K562 (cell line): Measurements from ENCODE around the gene NOL4L. TPM values are rescaled to one million over a fixed set of nuclear protein-coding genes. Genes with fewer than 3 reads are reported as not detected.

Experiments
- CBFA2T2 ChIP-seq: fragments of 450-650 bp; conservative IDR thresholded peaks from 2 replicates; pipeline ENCODE4 v1.6.1; 2017; ENCODE audit warnings: mild to moderate bottlenecking
- CHD2 ChIP-seq: IDR thresholded peaks from 2 replicates; pipeline ENCODE4 v1.6.1; 2011; ENCODE audit warnings: low read depth, low read length
- DPF2 ChIP-seq: fragments of 450-650 bp; IDR thresholded peaks from 2 replicates; pipeline ENCODE4 v1.6.1; 2016
- ELF4 ChIP-seq: fragments of 450-650 bp; formaldehyde crosslinking; IDR thresholded peaks from 2 replicates; pipeline ENCODE4 v1.4.0; 2022; ENCODE audit warnings: missing genetic modification characterization
- ESRRA ChIP-seq: fragments of 450-650 bp; IDR thresholded peaks from 2 replicates; pipeline ENCODE4 v1.6.1; 2014; ENCODE audit warnings: low read depth, mild to moderate bottlenecking, moderate library complexity, borderline replicate concordance
- ETV1 ChIP-seq: fragments of 450-650 bp; conservative IDR thresholded peaks from 2 replicates; pipeline ENCODE4 v1.6.1; 2016; ENCODE audit warnings: missing genetic modification characterization, control low read depth, low read depth, missing compliant biosample characterization
- ETV6 ChIP-seq, 3 experiments: fragments of 150-350 bp in 1 of 3; sonication (generic) in 1 of 3; formaldehyde crosslinking in 1 of 3; IDR thresholded peaks; 2 replicates each; pipeline versions ENCODE4 v1.6.1 to v1.8.0; 2014 to 2022; ENCODE audit warnings: borderline replicate concordance in 2 of 3, low read depth in 2 of 3, antibody characterized with exemption in 1 of 3, low read length in 1 of 3, mild to moderate bottlenecking in 1 of 3, missing genetic modification reagents in 1 of 3
- LARP7 ChIP-seq: fragments of 450-650 bp; IDR thresholded peaks from 2 replicates; pipeline ENCODE4 v1.6.1; 2016
- MTA3 ChIP-seq: fragments of 450-650 bp; formaldehyde crosslinking; IDR thresholded peaks from 2 replicates; pipeline ENCODE4 v1.6.1; 2017; ENCODE audit warnings: mild to moderate bottlenecking, borderline replicate concordance
- POU5F1 ChIP-seq: fragments of 150-350 bp; IDR thresholded peaks from 2 replicates; pipeline ENCODE4 v1.6.1; 2014; ENCODE audit warnings: borderline replicate concordance, low read length, low read depth, mild to moderate bottlenecking; ENCODE audit not compliant: partially characterized antibody
- RREB1 ChIP-seq: fragments of 250-450 bp; sonication (Bioruptor Pico); IDR thresholded peaks from 2 replicates; pipeline ENCODE4 v1.4.0; 2020
- TOE1 ChIP-seq, 2 experiments: fragments of 450-650 bp in 1 of 2; sonication (generic) in 1 of 2; formaldehyde crosslinking in 1 of 2; IDR thresholded peaks; 2 replicates each; pipeline versions ENCODE4 v1.7.1 to v1.8.0; 2016 to 2022; ENCODE audit warnings: borderline replicate concordance in 2 of 2, mild to moderate bottlenecking in 2 of 2, antibody characterized with exemption in 1 of 2, inconsistent platforms in 1 of 2, low read depth in 1 of 2, missing genetic modification reagents in 1 of 2, moderate library complexity in 1 of 2
- ZBTB2 ChIP-seq: fragments of 450-650 bp; IDR thresholded peaks from 2 replicates; pipeline ENCODE4 v1.6.1; 2016; ENCODE audit warnings: antibody characterized with exemption
- ZBTB9 ChIP-seq: fragments of 450-650 bp; formaldehyde crosslinking; IDR thresholded peaks from 2 replicates; pipeline ENCODE4 v1.4.0; 2020; ENCODE audit warnings: mild to moderate bottlenecking, moderate library complexity
- ZFX ChIP-seq: sonication (generic); formaldehyde crosslinking; IDR thresholded peaks from 2 replicates; pipeline ENCODE4 v1.8.0; 2022; ENCODE audit warnings: mild to moderate bottlenecking, missing genetic modification reagents, moderate library complexity
- ZNF24 ChIP-seq: fragments of 450-650 bp; IDR thresholded peaks from 2 replicates; pipeline ENCODE4 v1.6.1; 2016
- ZNF354B ChIP-seq: fragments of 250-450 bp; sonication (Bioruptor Pico); IDR thresholded peaks from 2 replicates; pipeline ENCODE4 v1.4.0; 2020
- ZNF695 ChIP-seq: fragments of 450-650 bp; formaldehyde crosslinking; IDR thresholded peaks from 2 replicates; pipeline ENCODE4 v1.4.0; 2020; ENCODE audit warnings: mild to moderate bottlenecking, moderate library complexity
- polyA plus RNA-seq, 8 experiments: library from polyadenylated mRNA; depleted of rRNA in 4 of 8; stranded (reverse) in 5 of 8; unstranded in 3 of 8; fragments of >200 nt; fragmentation: Nextera tagmentation in 2 of 8; fragmentation: Illumina TruSeq in 1 of 8; extraction: Ambion mirVana in 2 of 8; extraction: Trizol in 1 of 8; gene quantifications; 2 replicates each; pipeline versions ENCODE4 v1.2.1 to v1.2.3, GENCODE V29; 2011 to 2014; ENCODE audit warnings: inconsistent platforms in 1 of 8, missing spikeins in 1 of 8
- total RNA-seq, 7 experiments: library from RNA; depleted of rRNA in 6 of 7; stranded (reverse); fragments of >200 nt in 6 of 7; fragmentation: Illumina TruSeq in 2 of 7; extraction: Trizol in 2 of 7; gene quantifications; 2 replicates each; pipeline versions ENCODE4 v1.2.1 to v1.2.3, GENCODE V29; 2011 to 2021; ENCODE audit warnings: low replicate concordance in 1 of 7

Gene NOL4L
- total and polyA plus RNA-seq, 9 of the 15 experiments (the other 6 are each of a cell fraction or from before 2014, with no cell fraction given) = 5.1 to 36.2 (median 13.6) TPM

DNA sequence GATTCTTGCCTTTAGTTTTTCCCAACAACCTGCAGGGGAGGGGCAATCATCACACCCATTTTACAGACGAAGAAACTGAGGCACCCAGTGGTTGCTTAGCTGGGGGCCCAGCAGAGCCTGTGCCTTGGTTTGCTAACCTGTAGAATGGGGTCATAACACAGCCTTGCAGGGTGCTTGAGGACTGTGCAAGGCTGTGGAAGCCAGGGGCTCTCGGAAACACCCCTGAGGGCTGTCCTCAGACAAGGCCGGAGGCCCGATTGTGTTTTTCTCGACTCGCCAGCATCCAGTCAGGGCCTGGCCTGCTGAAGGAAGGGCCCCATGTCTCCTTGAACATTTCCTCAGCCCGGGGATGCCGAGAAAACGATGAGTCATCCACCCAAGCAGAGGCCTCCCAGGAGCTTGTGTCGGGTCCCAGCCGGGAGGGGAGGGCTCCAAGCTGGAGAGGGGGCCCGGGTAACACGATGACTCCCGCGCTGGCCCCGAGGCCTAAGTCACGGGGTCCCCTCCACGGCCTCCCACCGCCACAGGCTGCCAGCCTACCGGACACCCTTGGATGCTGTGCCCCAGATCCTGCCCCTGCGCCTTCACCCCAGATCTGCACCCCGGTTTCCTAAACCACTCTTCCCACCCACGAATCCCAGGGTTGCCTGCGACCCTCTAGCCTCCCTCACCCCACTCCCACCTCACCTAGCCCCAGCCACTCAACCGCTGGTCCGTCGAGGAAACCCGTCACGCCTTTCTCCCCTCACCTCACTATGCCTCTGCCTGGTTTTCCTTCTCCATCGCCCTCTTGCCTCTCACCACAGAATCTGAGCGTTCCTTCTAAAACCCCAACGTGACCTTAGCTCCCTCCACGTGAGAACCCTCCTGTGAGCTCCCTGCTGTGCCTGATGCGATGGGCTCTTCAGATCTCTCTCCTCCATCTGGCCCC, 10.6 kb downstream of the NOL4L start (continued):
- TF ChIP-seq TOE1 (IDR thresholded peaks at IDR 0.05; ENCODE audit: borderline replicate concordance) = peak; percentile 64; the same call in 1 of the 2 replicates
- TF ChIP-seq TOE1 (CRISPR knock-in tag; IDR thresholded peaks at IDR 0.05; ENCODE audit: borderline replicate concordance, low read depth) = no peak
- 0 out of 2 replicates have a peak, but pooled peaks have one; percentile 6 for TF ChIP-seq RREB1 (CRISPR knock-in tag)
- TF ChIP-seq ZBTB9 (CRISPR knock-in tag) = no peak
- TF ChIP-seq ESRRA = peak; percentile 78
- TF ChIP-seq CBFA2T2 = peak; percentile 62
- peak; percentile 34 for TF ChIP-seq ZFX
- peak; percentile 63 for TF ChIP-seq DPF2
- TF ChIP-seq CHD2 = no peak
- TF ChIP-seq ETV1 = 0 out of 2 replicates have a peak, but pooled peaks have one; percentile 30
- TF ChIP-seq ZNF24 = peak; percentile 74
- TF ChIP-seq MTA3 = peak; percentile 55; the same call in 1 of the 2 replicates
- peak; percentile 41; the same call in 1 of the 2 replicates for TF ChIP-seq ZBTB2
- peak; percentile 55 for TF ChIP-seq ELF4 (CRISPR knock-in tag)
- TF ChIP-seq ZNF695 = no peak
- no peak for TF ChIP-seq POU5F1
- TF ChIP-seq ZNF354B (CRISPR knock-in tag) = no peak
- peak; percentile 70 for TF ChIP-seq LARP7
- TF ChIP-seq ETV6 (IDR thresholded peaks at IDR 0.05; ENCODE audit: borderline replicate concordance in 1 of 2, low read depth in 2 of 2, low read length in 1 of 2) = no peak
- 0 out of 2 replicates have a peak, but pooled peaks have one; percentile 39 for TF ChIP-seq ETV6 (CRISPR knock-in tag; IDR thresholded peaks at IDR 0.05; ENCODE audit: borderline replicate concordance)
